IPS-15b (cell line): ENCODE measurements around the gene UBE3D.
"Not testable (repeated sequence)": the region's sequence is repeated elsewhere in the genome, so short reads cannot be mapped to it uniquely, and the experiment has no call there.

Experiments used
- H3K27me3 ChIP-seq: one replicate; pipeline ENCODE4 v1.6.1; 2013; ENCODE audit warnings: low read length; ENCODE audit not compliant: control insufficient read depth, insufficient read depth
- H3K36me3 ChIP-seq: one replicate; pipeline ENCODE4 v1.6.1; 2013; ENCODE audit warnings: low read length; ENCODE audit not compliant: control insufficient read depth, insufficient read depth
- H3K4me1 ChIP-seq: one replicate; pipeline ENCODE4 v1.6.1; 2013; ENCODE audit warnings: mild to moderate bottlenecking, low read length; ENCODE audit not compliant: control insufficient read depth, insufficient read depth
- H3K4me3 ChIP-seq: one replicate; pipeline ENCODE4 v1.5.1; 2013; ENCODE audit warnings: low read depth, low read length
- H3K9ac ChIP-seq: one replicate; pipeline ENCODE4 v1.6.1; 2013; ENCODE audit warnings: low read depth, mild to moderate bottlenecking, low read length
- H3K9me3 ChIP-seq: one replicate; pipeline ENCODE4 v1.6.1; 2013; ENCODE audit warnings: mild to moderate bottlenecking, low read length; ENCODE audit not compliant: control insufficient read depth, insufficient read depth

The UBE3D gene

DNA sequence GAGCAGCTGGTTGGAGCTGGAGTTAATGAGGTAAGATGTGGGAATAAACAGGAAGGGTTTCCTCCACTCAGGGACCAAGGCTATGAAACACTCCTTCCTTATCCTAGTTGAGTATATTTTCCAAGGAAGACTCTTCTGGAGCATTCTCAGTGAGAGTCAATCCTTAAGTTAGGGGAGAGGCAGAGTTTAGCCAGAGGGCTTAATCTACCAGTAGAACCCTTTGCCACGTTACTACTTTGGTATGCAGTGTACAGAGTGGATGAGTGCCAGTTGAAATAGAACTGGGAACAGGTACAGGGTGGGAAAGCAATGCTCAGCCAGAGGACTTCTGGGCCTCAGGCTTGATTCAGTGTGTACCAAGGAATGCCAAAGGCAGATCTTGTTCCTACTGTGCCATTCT is 114.3 kb downstream of the UBE3D start:
- H3K36me3 ChIP-seq: no peaks in the 10 kb centered on the region
- no peaks in the 10 kb centered on the region for H3K27me3 ChIP-seq
- H3K4me1 ChIP-seq: no peaks in the 10 kb centered on the region
- no peak overlapping the region for H3K9ac ChIP-seq
- no peaks in the 10 kb centered on the region for H3K9me3 ChIP-seq
- H3K4me3 ChIP-seq: no peak overlapping the region

DNA sequence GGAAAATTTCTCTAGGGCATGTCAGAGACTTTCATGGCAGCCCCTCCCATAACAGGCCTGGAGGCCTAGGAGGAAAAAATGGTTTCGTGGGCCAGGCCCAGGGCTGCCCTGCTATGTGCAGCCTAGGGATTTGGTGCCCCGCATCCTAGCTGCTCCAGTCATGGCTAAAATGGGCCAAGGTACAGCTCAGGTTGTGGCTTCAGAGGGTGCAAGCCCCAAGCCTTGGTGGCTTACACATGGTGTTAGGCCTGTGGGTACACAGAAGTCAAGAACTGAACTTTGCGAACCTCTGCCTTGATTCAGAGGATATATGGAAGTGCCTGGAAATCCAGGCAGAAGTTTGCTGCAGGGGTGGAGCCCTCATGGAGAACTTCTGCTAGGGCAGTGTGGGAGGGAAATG is 134.7 kb downstream of the UBE3D start:
- not testable (repeated sequence) for H3K4me3 ChIP-seq, H3K4me1 ChIP-seq, H3K36me3 ChIP-seq, H3K27me3 ChIP-seq, H3K9ac ChIP-seq
- peaks cover 29% of the 10 kb centered on the region for H3K9me3 ChIP-seq

DNA sequence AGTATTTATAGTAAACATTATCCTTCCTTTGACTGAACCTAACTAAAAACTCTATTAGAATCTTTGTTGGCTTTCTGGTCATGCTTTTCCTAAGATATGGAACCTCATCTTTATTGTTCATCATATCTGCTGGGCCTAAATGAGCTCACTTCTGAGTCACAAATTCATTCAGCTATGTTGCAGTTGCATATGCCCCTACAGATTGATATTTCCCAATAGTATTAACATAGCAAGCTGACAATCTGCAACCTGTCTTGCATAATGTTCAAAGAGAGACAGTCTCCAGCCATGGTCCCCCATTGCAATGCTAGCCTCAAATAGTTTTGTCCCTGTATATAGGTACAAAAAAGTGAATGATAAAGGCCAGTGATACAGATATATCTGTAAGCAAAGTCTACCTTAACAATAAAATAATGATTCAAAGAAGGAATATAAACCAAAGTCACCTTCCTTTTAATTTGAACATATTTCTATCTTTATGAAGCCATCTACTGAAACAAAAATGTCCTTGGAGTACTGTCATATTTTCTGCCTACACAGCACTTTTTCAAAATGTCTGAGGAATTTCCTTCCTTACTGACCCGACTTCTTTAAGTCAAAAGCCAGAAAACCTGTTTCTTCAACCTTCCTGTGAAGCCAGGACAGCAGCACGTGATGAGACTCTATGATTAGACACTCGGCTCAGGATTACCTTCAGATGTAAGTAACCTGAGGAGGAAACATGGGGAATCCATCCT is 140.7 kb downstream of the UBE3D start:
- Histone ChIP-seq H3K4me3 (no peak overlapping the region), H3K9me3 (no peaks in the 10 kb centered on the region)

DNA sequence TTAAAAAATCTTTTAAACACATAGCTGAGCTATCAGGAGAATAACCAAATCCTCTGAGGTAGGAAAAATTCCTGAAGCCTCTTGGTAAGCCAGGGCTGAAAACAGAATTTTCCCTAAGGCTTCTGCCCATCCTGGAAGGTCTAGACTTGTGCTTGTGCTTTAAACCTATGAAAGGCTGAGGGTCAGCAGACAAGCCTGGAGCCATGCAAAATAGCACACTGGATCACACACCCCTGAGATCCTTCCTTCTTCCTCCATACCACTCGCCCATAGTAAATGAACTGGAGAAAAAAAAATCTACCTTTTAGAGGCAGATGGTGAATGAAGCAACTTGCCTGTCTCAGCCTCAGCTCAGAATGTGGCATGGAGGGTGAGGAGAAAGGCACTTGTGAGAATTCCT is 144.4 kb downstream of the UBE3D start:
- H3K9me3 ChIP-seq: no peaks in the 10 kb centered on the region
- no peaks in the 10 kb centered on the region for H3K4me1 ChIP-seq
- H3K9ac ChIP-seq: no peak overlapping the region
- H3K27me3 ChIP-seq: no peaks in the 10 kb centered on the region
- H3K4me3 ChIP-seq: no peak overlapping the region
- H3K36me3 ChIP-seq: no peaks in the 10 kb centered on the region

More for the DNA sequence above, 140.7 kb downstream of the UBE3D start:
- H3K4me1 ChIP-seq: no peaks in the 10 kb centered on the region
- H3K27me3 ChIP-seq: no peaks in the 10 kb centered on the region
- H3K9ac ChIP-seq: no peak overlapping the region
- H3K36me3 ChIP-seq: no peaks in the 10 kb centered on the region

DNA sequence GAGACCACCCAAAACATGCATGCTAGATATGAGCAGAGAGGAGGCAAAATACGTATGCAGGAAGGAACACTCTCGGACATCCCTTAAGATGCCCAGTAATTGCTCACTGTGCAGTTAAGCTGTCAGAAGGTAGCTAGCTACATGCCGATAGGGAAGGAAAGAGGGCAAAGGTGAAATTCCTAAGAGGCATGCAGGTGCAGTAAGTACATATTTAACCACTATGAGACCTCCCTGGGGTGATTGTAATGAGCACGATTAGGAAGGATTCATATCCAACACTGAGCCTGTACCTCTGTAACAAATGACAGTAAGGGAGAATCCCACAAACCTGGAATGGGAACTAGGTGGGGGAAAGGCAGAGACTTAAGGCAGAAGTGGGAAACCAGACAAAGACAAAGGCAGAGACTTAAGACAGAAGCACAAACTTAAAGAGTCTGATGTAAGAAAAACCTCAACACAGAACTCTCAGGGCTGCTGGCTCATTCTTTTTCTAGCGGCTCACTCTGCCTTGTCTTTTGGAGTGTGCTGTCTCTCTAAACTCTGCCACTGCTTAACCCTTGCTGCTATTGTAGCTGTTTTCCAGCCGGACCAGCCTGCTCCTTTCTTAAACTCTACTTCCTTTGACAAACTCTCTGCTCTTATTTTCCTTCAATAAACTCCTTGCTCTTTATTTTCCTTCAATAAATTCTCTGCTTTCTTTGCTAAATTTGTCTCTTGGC is 148.1 kb downstream of the UBE3D start:
- Histone ChIP-seq H3K36me3 (no peaks in the 10 kb centered on the region), H3K4me3 (no peak overlapping the region), H3K9ac (no peak overlapping the region), H3K9me3 (no peaks in the 10 kb centered on the region), H3K27me3 (no peaks in the 10 kb centered on the region), H3K4me1 (no peaks in the 10 kb centered on the region)

DNA sequence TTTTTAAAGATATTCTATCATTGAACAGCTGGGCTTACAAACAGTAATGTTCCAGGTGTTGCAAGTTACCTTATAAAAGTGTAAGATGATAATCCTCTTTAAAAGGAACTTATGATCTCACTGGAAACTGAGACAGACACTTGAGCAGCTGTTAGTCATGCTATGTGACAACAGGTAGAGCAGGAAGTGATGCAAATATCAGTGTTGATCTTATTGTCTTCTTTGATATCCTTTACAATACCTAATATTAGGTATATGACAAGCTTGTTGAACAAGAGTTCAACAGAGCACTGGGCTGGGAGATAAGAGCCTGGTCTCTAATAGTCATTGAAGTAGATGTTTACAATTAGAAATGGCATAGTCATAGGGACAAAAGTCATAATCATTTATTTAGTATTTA is 150.0 kb downstream of the UBE3D start:
- Histone ChIP-seq H3K9me3 (no peaks in the 10 kb centered on the region), H3K36me3 (no peaks in the 10 kb centered on the region), H3K27me3 (no peaks in the 10 kb centered on the region), H3K4me1 (no peaks in the 10 kb centered on the region), H3K4me3 (no peak overlapping the region), H3K9ac (no peak overlapping the region)

DNA sequence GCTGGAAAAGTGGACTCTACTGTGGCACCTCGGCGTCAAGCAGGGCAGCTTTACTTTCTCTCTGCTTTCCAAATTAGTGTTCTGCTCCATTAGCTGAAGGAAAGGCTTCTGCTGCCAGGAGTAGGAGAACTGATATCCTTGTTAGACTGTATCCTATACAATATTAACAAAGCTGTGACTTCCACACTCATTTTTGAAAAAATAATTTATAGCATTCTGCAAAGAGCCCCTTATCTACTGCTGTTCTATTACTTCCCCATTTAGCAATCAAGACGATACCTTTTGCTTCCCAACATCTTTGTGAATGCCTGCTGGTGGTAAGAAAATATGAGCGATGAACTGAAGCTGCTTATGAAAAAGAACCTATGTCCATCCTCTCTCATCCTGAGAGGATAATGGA is 151.1 kb downstream of the UBE3D start:
- Histone ChIP-seq H3K27me3 (no peaks in the 10 kb centered on the region), H3K4me3 (no peak overlapping the region), H3K4me1 (no peaks in the 10 kb centered on the region), H3K36me3 (no peaks in the 10 kb centered on the region), H3K9ac (no peak overlapping the region), H3K9me3 (no peaks in the 10 kb centered on the region)

DNA sequence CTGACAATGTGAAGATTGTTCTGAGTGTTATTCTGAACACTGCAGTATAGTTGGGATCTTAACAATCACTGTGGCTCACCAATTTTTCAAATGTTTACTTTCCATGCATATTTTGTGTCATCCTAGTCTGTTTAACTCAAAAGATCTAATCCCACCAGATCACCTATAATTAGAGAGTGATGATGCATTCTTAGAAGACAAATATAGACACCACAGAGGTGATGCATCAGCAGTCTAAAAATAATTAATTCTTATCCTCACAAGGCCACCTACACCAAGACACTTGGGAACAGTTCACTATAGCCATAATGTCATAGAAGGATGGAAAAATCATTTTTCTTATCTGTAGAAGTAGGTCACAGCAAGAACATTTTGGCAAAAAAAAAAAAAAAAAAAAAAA is 154.8 kb downstream of the UBE3D start:
- H3K27me3 ChIP-seq: no peaks in the 10 kb centered on the region
- H3K36me3 ChIP-seq: no peaks in the 10 kb centered on the region
- H3K4me1 ChIP-seq: no peaks in the 10 kb centered on the region
- no peaks in the 10 kb centered on the region for H3K9me3 ChIP-seq
- H3K9ac ChIP-seq: no peak overlapping the region
- H3K4me3 ChIP-seq: no peak overlapping the region

DNA sequence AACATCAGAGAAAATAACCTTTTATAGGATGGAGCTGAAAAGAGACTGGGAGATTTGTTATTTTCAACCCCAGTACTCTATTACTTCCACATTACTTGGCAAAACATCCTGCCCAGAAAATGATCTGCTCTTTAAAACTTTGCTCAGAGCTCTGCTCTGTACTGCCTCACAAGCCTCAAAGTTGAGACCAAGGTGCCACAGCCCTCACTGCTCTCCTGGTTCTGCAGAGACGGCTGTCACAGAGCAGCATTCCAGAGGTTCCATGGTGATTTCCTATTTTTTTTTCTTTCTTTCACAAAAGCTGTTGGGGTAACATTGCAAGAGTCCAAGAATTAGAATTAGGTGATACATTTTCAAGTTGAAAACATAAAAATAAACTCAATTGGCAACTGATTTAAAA is 155.2 kb downstream of the UBE3D start:
- Histone ChIP-seq H3K9me3 (no peaks in the 10 kb centered on the region), H3K9ac (no peak overlapping the region), H3K4me3 (no peak overlapping the region), H3K27me3 (no peaks in the 10 kb centered on the region), H3K4me1 (no peaks in the 10 kb centered on the region), H3K36me3 (no peaks in the 10 kb centered on the region)

DNA sequence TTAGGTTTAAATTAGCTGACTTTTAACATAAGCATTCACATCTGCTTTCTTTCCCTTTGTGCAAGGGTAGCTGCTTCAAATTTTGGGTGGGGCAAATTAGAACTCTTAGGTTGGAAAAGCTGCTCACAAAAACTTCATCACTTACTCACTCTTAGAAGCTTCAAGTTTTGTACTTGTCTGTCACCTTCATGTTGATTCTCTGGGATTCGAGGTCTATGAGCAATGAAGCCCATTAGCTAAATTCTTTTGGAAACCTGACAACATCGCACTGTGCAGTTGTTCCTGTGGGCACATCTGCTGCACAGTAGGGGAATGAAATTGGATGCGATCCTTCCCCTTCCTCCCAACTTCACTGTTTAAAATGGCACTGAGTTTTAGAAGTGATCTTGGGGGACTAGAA is 156.1 kb downstream of the UBE3D start:
- H3K4me3 ChIP-seq: no peak overlapping the region
- no peaks in the 10 kb centered on the region for H3K9me3 ChIP-seq
- H3K36me3 ChIP-seq: no peaks in the 10 kb centered on the region
- H3K27me3 ChIP-seq: no peaks in the 10 kb centered on the region
- H3K4me1 ChIP-seq: no peaks in the 10 kb centered on the region
- no peak overlapping the region for H3K9ac ChIP-seq

DNA sequence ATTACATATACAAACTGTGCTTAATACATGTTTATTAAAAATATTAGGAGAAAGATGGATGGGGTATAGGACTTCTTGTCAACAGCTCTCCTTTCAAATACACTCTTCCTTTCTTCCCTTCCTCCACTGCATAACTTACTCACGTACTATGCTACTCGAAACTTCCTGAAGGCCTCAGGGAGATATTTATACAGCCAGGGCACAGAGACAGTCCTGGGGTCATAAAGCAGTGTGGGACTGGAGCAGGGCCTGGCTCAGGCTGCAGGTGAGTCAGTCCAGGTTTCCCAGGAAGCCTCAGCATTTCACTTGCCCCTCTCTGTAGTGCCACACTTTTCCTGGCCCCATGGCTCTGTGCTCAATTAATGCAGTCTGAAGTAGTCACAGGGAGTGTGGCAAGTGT is 157.0 kb downstream of the UBE3D start:
- Histone ChIP-seq H3K9me3 (no peaks in the 10 kb centered on the region), H3K36me3 (no peaks in the 10 kb centered on the region), H3K4me1 (no peaks in the 10 kb centered on the region), H3K27me3 (no peaks in the 10 kb centered on the region), H3K4me3 (no peak overlapping the region), H3K9ac (no peak overlapping the region)

DNA sequence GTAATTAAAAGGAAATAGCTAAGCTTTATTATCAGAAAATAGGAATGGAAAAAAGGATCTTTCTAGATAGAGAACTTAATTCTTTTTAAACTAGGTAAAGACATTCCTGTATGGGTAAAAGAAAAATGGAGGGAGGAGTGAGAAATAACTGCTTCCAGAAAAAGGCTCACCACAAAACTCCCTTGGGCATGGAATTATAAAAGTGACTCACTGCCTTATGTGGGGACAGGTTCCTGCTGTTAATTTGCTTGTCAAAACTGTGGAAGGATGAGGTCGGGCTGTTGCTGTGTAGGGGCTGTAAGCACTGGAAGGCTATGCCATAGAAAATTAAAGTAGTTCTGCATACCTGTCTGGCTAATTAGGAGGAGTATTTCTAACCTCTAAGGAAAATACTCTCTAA is 158.7 kb downstream of the UBE3D start:
- Histone ChIP-seq H3K4me3 (no peak overlapping the region), H3K27me3 (no peaks in the 10 kb centered on the region), H3K4me1 (no peaks in the 10 kb centered on the region), H3K9ac (no peak overlapping the region), H3K36me3 (no peaks in the 10 kb centered on the region), H3K9me3 (no peaks in the 10 kb centered on the region)
